RWPE1 (cell line): Measurements from ENCODE around the gene CCDC6.
"Not testable (repeated sequence)": the region's sequence is repeated elsewhere in the genome, so short reads cannot be mapped to it uniquely, and the experiment has no call there.

ENCODE experiments used
- CTCF ChIA-PET: fragments of 350-600 bp; sonication (Branson Sonifier 250); formaldehyde crosslinking; extraction: SDS; loops from one replicate; lab custom pipeline; 2021; lab: Yijun Ruan, JAX
- POLR2A ChIA-PET: fragments of 400-600 bp; formaldehyde crosslinking; extraction: SDS; loops from one replicate; lab custom pipeline; 2020; ENCODE audit warnings: antibody characterized with exemption; ENCODE audit not compliant: low non-redundant PET; lab: Yijun Ruan, JAX
- DNase-seq: peaks from one replicate; pipeline ENCODE4 v3.0.0; 2012; ENCODE audit warnings: low spot score
- H3K27ac ChIP-seq: fragments of 450-650 bp; 2 replicates; pipeline ENCODE4 v1.5.1; 2017
- TF ChIP-seq, protein P1 (sequence below): fragments of 450-650 bp; conservative IDR thresholded peaks from 2 replicates; pipeline ENCODE4 v1.5.1; 2017; ENCODE audit warnings: low read depth, mild to moderate bottlenecking

Gene CCDC6

DNA sequence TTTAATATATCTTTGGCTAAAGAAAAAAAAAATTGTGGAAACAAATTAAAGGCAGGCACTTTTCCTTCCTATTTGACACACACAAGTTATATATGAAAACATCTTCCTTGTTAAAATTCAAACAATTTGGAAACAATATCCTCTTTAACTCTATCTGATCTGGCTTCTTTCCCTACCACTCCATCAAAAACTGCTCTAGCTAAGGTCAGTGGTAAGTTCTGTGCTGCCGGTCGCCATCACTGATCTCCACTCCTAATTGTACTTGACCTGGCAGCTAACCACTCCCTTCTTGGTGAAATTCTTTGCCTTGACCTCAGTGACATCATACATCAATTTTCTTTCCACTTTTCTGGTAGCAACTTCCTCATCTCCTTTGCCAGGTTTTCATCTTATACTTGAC lies 105.2 kb downstream of the CCDC6 start:
- TF ChIP-seq, protein P1, sequence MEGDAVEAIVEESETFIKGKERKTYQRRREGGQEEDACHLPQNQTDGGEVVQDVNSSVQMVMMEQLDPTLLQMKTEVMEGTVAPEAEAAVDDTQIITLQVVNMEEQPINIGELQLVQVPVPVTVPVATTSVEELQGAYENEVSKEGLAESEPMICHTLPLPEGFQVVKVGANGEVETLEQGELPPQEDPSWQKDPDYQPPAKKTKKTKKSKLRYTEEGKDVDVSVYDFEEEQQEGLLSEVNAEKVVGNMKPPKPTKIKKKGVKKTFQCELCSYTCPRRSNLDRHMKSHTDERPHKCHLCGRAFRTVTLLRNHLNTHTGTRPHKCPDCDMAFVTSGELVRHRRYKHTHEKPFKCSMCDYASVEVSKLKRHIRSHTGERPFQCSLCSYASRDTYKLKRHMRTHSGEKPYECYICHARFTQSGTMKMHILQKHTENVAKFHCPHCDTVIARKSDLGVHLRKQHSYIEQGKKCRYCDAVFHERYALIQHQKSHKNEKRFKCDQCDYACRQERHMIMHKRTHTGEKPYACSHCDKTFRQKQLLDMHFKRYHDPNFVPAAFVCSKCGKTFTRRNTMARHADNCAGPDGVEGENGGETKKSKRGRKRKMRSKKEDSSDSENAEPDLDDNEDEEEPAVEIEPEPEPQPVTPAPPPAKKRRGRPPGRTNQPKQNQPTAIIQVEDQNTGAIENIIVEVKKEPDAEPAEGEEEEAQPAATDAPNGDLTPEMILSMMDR, result no peak
- ChIA-PET POLR2A (no interaction called here), CTCF (no interaction called here)
- DNase-seq, result no peak
- no peak overlapping the region for H3K27ac ChIP-seq

DNA sequence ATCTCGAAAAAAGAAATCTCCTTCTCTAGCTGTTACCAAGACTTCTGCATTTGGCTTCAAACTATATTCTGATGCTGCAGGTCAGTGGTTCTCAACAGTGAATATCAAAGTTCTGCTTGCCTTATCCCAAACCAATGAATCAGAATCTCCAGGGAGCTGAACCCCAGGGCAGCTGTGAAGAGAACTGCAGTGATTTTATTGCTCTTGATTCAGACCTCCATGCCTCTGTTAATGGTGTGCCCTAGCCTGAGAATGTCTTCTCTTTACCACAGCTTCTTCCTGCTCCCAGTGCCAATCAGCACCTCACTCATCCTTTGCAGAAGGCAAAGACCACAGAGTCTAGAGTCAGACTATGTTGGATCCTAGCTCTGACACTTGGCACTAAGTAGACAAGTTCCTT lies 106.9 kb downstream of the CCDC6 start:
- CTCF ChIA-PET, result no interaction called here
- POLR2A ChIA-PET, result no interaction called here
- no peak overlapping the region for H3K27ac ChIP-seq
- no peak for DNase-seq
- TF ChIP-seq, protein P1, result no peak

DNA sequence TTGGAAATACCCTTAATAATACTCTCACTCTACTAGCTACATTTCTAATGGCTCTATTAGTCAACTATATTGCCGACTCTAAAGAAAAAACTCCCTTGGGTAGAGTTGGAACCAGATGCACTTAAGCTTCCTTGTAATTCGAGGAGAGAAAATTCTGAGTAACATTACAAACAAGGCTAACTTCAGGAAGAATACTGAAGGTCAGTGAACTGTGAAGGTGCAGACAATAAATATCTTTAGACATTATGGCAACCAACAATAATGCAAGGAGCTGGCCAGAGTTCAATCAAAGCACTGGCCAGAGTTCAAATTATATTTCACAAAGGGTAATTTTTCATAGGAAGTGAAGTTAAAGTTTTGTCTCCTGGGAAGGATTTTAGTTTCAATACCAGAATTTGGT lies 112.4 kb downstream of the CCDC6 start:
- POLR2A ChIA-PET, result no interaction called here
- CTCF ChIA-PET, result no interaction called here
- no peak for DNase-seq
- no peak overlapping the region for H3K27ac ChIP-seq
- TF ChIP-seq, protein P1, result no peak

DNA sequence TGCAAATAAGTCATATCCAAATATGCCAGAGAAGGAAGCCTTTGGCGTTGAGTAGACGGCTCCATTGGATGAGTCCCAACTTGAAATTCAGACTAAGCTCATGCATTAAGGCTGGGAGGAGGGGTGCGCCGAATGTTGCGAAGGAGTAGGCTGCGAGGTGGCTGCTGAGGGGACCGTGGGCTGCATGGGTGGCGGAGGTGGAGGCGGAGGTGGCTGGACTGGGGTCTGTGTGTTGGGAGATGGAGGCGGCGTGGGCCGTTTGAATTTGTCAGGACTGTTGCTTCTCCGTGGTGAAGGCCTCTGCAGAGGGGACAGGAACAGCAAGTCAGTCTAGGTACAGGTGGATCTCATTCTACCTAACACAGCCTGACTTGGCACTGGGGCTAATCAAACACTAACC lies 113.5 kb downstream of the CCDC6 start:
- TF ChIP-seq, protein P1, result no peak
- ChIA-PET CTCF (no interaction called here), POLR2A (no interaction called here)
- no peak for DNase-seq
- H3K27ac ChIP-seq, result no peak overlapping the region

DNA sequence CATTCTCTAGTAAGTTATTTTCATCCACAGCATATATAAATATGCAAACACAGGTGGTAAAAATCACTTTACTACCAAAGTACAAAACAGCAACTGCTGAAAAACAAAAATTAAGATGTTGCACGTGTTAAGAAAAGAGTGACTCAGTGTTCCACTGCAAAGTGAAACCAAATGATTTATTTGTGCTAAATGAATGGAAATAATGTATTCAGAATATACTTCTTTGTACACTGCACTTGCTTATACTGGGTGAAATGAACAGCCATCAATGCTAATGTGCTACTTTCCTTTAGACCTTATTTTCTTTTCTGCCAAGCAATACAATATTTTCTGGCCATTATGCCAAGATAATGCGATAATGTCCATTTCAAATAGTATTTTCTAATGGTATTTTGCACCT lies 114.8 kb downstream of the CCDC6 start:
- TF ChIP-seq, protein P1, result no peak
- no peak overlapping the region for H3K27ac ChIP-seq
- CTCF ChIA-PET, result no interaction called here
- DNase-seq, result no peak
- POLR2A ChIA-PET, result no interaction called here

DNA sequence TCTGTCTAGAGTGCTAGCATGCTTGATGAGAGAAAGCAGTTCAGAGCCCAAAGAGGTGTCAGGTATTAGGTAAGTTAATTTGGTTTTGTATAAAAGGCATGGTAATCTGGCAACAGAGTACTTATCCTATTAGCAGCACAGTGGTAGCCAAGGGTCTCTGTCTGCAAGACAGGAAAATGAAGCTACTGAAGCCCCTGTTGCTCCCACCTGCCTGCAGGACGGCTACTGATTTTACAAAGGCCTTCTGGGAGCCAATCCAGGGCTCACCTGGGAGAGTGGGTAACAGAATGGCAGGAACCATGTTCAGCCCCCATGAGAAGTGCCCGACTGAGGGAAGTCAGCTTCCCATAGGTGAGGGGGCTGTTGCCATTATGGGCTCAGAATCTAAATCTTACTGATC lies 116.3 kb downstream of the CCDC6 start:
- POLR2A ChIA-PET, CTCF ChIA-PET, DNase-seq, H3K27ac ChIP-seq: not testable (repeated sequence)

DNA sequence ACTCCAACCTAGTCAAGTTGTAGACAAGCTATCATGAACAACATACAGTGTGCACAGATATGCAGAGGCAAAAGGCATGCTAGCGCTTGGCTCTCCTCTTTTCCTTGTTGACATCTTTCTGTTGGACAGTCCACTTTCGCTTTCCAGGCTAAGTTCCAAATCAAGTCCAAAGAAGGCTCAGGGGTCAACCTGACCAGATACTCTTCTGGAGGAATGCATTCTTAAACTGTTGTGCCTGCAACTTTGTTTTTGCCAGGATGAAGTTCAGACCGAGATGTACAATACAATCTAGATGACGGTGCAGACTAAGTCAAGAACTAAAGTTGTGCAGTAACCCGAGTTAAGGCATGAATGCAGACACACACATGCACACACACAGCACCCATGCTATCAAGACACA lies 117.4 kb downstream of the CCDC6 start:
- POLR2A ChIA-PET, DNase-seq, H3K27ac ChIP-seq: not testable (repeated sequence)
- CTCF ChIA-PET, result interaction anchor here (0.6 kb wide), 1 partner anchor 37 kb away, joined by 3 read pairs; no protein-coding TSS in a partner anchor

DNA sequence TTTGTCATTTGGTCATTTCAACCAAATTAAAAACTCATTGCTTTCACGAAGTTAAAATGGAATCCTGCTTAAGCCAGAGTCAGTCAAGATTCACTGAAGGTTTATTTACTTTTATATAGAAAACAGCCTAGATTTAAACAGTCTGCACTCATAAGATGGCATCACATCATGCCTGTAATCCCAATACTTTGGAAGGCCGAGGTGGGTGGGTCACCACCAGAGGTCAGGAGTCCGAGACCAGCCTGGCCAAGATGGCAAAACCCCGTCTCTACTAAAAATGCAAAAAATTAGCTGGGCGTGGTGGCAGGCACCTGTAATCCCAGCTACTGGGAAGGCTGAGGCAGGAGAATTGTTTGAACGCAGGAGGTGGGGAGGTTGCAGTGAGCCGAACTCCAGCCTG lies 119.3 kb downstream of the CCDC6 start:
- DNase-seq, H3K27ac ChIP-seq, POLR2A ChIA-PET: not testable (repeated sequence)
- CTCF ChIA-PET, result interaction anchor here (0.7 kb wide), 1 partner anchor 52 kb away, joined by 3 read pairs; no protein-coding TSS in a partner anchor

DNA sequence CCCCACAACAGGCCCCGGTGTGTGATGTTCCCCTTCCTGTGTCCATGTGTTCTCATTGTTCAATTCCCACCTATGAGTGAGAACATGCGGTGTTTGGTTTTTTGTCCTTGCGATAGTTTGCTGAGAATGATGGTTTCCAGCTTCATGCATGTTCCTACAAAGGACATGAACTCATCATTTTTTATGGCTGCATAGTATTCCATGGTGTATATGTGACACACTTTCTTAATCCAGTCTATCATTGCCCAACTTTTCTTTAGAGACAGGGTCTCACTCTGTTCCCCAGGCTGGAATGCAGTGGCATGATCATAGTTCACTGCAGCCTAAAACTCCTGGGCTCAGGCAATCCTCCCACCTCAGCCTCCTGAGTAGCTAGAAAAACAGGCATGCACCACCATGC lies 120.9 kb downstream of the CCDC6 start:
- CTCF ChIA-PET, result interaction anchor here (0.7 kb wide), 1 partner anchor 204 kb away, joined by 3 read pairs; no protein-coding TSS in a partner anchor
- DNase-seq, H3K27ac ChIP-seq, POLR2A ChIA-PET: not testable (repeated sequence)
